Uterine smooth muscle cell (primary cell): ENCODE results near the gene TMPRSS11A. TPM values are rescaled to one million over a fixed set of nuclear protein-coding genes. Genes with fewer than 3 reads are reported as not detected.

Experiments
- total RNA-seq: library from RNA; depleted of rRNA; stranded (reverse); fragments of >200 nt; gene quantifications from 2 replicates; pipeline ENCODE4 v1.2.3, GENCODE V29; 2014

TMPRSS11A gene, protein sequence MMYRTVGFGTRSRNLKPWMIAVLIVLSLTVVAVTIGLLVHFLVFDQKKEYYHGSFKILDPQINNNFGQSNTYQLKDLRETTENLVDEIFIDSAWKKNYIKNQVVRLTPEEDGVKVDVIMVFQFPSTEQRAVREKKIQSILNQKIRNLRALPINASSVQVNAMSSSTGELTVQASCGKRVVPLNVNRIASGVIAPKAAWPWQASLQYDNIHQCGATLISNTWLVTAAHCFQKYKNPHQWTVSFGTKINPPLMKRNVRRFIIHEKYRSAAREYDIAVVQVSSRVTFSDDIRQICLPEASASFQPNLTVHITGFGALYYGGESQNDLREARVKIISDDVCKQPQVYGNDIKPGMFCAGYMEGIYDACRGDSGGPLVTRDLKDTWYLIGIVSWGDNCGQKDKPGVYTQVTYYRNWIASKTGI
- total RNA-seq, result not detected in 2 replicates

DNA sequence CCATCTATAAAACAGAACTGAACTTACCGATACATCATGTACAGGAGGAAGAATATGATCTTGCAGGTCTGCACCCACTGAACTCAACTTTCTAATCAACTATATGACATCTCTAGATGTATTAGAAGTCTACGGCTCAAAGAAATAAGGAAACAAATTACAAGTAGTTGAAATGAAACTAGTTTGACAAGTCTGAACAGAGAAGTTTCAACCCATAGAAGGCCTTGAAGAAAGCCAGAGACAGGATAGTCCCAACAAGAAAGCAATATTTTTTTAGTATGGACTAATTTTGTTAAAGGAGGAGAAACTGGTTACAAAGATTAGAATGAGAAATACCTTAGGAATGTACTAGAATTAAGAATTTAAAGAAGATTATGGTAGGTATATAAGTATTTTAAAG lies at the start of gene TMPRSS11A:
TSS of gene TMPRSS11A (minus strand) at position 138 of the 400 bp plus-strand sequence. CDS start at position 38, 100 bp downstream.

DNA sequence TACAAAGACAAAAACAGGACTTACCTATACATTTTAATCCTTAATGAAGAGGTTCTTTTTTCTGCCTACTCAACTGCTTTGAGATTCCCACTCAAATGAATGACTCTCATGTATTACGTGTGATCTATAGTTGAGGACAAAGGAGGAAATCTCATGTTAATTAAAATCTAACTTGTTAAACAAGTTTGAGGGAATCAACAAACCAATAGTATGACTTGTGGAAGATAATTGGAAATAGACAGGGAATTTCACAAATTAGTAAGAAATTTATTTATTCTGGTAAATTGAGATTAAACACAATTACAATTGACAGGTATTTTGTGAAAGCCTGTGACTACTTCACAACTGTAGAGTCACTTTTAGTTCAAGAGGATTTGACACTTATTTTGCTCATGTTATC lies 79.4 kb downstream of the TMPRSS11A start, which contains the start of gene TMPRSS11D:
TSS of gene TMPRSS11D (minus strand) at position 101 of the 400 bp plus-strand sequence. CDS start at position 32, 69 bp downstream.

Other genes with a start within 250 kb of the TMPRSS11A start
- gene GNRHR, start 209.1 kb downstream of the TMPRSS11A start, total RNA-seq, result not detected in 2 replicates
- under 0.01 and 0.33 TPM in 2 replicates for gene TMPRSS11D, start 79.5 kb downstream of the TMPRSS11A start, total RNA-seq
- not detected in 2 replicates for gene TMPRSS11F, start 166.4 kb upstream of the TMPRSS11A start, total RNA-seq